Eye (tissue), 1 donor: ENCODE measurements around the gene ARHGAP15.

Experiments
- DNase-seq: peaks from one replicate; pipeline ENCODE4 v3.0.0-alpha.2; 2015

The ARHGAP15 gene

DNA sequence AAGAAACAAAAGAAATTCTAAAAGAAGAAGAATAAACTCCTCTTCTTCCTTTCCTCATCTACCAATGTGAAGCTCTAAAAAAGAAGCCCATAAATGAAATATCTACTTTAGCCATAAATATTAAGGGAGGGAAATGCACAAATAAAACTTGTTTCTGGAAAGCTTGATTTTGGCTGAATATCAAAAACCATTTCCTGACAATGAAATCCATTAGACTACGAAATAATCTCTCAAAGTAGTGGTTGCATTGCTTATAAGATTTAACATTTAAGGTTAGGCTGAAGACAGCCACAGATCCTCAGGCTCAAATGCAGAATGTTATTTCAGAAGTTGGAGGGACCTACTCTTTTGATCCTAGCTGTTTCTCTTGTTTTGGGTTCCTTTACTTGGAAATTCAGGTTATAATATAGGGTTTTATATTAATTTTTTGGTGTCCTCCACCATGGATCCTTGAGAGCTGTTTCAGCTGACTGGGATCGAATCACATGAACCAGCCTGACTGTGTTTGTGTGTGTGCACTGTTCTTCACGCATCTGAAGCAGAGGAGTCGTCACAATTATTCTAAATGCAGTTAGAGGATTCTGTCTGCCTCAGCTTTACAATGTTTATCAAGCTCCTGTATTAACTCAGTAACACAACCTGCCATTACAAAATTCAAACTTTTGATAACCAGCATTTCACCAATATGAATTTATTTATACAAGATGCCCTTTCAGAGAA lies 474.8 kb downstream of the ARHGAP15 start:
- DNase-seq = no peak

DNA sequence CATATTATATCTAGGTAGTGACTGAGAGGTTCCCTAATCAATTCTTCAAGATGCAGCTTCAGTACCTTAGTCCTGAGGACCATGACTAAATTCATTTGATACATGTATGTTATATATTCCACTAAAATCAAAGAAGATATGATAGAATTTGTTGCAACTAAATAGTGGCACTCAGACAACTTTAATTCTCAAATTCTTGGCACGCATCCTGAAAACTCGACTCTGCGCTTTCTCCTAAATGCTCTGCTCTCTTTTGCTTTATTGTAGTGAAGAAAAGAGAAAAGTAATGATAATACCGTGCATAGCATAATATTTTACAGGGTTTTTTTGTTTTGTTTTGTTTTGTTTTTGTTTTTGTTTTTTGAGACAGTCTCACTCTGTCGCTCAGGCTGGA lies 475.3 kb downstream of the ARHGAP15 start:
- DNase-seq = no peak

DNA sequence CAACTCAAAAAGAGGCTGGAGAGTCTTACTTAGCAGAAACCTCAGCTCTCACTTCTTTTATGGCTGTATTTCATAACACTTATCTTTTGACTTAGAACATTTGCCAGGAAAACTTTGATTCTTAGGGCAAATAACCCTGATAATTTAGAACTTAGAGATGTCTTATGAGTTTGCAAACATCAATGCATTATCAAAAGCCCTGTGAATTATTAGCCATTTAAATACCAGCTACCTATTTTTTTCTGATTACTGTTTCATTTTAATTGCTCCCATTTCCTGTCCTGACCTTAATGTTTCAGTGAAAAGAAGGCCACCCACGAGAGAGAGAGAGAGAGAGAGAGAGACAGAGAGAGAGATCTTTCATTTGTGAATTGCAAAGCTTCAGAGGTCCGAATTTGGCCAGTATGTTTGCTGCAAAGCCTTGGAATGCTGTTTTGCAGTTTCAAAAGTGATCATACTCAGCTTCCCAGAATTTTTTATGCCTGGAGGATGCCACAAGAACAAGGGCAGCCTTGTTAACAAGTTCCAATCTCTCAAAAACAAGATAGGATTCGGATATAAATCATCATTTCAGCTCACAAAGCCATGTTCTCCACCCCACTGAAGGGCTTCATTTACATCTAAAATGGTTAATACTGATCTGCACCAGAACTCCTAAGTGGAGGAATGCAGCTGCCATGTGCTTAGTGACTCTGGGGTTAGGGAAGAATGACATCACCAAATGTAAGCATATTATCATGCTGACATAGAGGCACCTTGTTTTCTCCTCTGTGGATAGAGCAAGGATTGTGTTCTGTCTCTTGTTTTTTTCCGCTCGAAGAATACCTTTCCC lies 478.2 kb downstream of the ARHGAP15 start:
- DNase-seq = peak; percentile 64

DNA sequence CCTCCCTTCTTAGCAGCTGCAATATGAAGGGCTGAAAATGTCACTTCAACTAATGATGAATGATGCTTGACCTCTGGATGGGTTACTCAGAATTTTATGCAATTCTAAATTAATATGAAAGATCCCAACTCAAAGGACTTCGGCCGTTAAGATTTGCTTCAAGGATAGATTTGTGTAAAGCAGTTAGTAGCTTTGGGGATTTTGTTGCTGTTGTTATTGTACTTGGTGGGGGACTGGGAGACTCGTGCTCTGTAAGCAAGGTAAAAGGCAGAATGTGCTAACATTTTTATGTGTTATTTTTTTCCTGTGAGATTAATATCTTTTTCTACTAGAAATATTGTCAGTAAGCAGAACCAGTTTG lies 478.8 kb downstream of the ARHGAP15 start:
- no peak for DNase-seq

DNA sequence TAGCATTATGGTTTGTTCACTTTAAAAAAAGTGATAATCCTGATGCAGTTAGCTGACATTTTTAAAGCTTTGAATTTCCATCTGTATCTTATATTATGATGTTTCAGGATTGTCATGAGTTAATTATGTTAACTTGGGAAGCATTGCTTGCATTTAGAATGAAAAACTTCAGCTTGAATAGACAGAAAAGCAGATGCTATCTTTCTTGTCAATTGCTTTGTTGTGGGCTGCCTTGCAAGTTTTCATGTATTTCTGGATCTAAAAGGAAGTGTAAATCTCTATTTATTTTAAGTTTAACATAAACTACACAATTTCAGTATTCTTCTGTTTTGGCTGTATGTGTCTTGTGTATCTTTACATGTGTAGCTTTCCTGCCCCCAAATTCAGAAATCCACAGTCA lies 479.5 kb downstream of the ARHGAP15 start:
- DNase-seq = peak; percentile 11

DNA sequence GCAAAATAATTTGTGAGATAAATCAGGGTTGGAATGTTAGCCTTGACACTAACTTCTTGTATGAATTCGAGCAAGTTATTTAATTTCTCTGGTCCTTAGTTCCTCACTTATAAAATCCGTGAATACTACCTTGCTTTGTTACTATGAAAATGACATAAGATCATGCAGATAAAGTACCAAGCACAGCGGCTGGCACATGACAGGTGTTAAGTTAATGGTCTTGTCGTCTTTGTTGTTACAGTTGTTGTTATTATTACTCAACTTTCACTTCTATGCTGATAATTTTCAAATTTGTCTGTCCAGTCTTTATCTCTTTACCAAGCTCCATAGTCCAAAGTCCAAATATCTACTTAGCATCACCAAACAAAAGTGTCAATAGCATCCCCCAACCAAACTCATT lies 482.1 kb downstream of the ARHGAP15 start:
- DNase-seq = no peak

DNA sequence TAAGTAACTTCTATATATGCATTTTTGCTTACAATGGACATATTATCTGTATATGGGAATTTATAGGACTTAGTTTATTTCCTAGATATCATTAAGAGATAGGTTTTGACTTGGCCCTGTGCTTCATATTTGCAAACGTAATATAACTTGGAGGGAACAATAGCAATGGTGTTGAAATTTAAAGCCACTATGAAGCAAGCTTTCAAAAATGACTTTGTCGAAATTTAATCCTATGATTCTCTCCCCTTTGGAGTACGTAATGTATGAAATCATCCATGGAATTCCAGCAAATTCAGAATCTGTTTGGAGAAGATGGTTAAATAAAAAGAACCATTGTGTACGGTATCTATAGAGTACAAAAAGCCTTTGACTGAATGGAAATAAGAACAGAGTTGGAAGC lies 486.3 kb downstream of the ARHGAP15 start:
- DNase-seq = peak; percentile 21

DNA sequence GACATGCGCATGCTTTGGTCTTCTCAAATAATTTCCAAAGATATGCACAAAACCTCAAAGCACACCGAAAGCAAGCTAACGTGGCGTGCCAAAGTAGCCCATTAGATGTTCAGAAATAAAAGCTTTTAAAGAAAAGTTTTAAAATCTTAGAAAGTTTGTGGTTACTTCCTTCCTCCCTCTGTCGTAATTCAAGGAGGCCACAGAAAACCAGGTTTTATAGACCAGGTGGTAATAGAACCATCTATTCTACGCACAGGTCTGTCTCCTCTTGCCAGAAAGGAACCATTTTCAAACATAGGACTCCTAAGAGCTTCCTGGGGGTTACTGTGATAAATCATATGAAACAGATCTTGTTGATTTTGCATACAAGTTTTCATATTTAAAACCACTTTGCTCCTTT lies 487.2 kb downstream of the ARHGAP15 start:
- no peak for DNase-seq

DNA sequence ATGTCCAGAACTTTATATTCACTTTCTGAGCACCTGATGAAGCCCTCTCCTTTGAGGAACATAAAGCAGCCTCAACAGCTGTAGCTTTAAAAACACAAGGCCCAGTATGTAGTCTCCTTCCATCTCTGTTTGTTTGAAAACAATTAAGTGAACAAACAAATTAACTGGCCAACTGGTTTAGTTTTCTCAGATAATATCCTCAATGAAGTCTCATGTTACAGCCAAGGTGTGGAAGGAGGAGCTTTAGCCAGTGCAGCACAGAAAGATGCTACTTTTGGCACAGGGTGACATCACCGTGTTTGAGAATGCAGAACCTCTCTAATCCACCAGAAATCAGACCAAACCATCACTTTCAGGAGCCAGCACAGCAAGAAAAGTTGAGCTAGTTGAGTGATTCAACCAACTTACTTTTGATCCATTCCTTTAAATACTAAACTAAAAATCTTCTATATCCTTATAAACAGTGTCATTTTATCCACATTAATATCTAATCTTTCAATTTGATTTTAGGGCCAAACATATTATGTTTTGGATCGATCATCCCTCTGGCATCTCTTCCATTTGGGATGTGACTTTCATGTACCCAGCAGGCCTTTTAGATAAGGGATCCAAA lies 488.7 kb downstream of the ARHGAP15 start:
- DNase-seq = no peak

DNA sequence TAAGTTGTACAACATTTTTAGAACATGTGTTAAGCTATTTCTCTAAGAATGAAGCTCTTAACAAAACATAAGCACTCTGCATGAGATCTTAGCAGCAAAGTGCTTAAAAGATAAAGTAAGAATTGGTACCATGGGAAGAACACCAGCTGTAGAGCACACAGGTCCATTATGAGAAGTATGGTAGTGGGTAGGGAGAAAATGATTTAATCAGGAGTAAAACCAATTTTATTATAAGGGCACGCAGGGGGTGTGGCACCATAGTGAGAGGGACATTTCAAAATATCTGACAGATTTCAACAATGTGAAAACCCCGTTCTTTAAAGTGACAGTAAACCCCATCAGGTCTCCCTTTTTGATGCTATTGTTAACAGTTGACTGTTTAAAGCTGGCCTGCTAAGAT lies 492.9 kb downstream of the ARHGAP15 start:
- no peak for DNase-seq

DNA sequence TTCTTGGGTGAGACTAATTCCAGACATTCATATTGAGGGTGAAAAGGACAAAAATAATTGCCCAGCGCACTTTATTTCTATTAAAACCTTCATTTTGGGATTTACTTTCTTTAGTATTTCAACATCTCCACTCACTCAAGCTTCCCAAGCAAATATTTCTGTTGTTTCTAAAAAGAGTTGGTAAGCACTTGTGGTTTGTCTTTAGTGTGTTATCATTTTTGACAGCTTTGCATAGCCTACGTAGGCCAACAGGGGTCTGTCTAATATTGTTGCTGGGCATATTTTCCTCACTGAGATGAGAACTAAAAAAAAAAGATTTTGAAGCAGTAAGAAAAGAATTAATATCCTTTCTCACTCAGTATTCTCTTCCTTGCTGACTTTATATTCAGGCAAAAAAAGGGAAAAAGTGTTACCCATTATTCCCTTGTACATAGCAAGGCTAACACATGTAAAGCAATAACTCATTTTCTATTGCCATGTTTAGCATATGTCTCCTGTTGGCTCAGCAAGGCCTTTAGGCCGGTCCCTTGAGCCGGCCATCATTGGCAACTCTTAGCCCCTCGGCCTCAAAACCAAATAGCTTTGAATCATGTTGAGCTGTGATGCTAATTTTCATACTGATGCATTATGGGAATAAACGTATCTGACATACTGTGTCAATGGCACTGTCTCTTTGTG lies 494.2 kb downstream of the ARHGAP15 start:
- peak; percentile 16 for DNase-seq

DNA sequence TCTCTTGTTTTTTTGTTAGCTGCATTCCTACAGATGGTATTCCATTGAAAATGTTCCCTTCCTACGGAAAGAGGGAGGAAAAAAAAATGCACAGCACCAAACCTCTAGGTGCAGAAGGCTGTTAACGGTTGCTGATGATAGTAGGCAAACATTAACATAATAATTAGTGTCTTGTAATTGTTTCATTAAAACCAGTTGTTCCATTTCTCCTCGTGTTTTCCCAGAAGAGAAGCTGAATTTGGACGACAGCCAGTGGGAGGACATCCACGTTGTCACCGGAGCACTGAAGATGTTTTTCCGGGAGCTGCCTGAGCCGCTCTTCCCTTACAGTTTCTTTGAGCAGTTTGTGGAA lies 494.7 kb downstream of the ARHGAP15 start:
- no peak for DNase-seq

DNA sequence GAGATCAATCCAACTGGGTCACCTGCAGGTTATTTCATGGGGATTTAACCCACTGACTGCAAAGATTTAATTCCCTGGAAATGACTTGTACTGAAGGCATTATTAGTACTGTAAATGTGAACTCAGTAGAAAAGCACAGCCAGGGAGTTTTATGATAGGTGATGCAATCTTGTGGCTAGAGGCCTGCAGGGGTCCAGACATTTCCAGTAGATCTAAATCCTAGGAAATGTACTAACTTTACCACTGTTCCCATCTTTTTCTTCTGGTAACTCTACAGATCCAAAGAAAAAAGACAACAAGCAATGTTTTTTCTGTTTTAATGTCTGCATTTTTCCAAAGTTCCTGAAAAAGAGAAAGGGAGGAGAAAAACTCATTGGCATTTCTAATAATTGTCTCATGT lies 500.1 kb downstream of the ARHGAP15 start:
- DNase-seq = no peak

DNA sequence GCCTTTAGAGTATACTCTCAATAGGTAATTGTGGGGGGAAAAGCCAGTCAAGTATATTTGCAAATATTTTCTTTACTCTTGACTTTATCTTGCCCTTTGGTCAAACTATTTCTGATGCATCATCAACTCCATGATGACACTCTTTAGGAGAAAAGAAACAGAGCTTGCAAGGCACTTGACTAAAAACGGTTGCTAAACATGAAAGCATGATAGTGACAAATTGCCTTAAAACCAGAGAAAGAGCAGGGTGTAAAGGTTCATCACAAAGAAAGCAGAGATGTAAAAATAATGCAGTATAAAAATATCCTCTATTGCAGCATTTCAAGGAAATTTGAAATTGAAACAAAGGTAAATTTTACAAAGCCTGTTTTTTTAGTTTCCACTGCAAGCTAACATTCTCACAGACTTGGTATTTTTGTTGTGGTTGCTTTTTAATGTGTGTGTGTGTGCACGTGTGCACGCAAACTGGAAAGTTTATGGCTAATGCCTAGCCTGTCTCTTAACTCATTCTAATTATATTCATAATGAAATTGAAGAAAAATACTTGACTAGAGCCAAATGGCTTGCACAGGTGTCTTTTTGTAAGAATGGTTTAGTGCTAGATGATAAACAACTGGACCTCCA lies 503.6 kb downstream of the ARHGAP15 start:
- DNase-seq = no peak

DNA sequence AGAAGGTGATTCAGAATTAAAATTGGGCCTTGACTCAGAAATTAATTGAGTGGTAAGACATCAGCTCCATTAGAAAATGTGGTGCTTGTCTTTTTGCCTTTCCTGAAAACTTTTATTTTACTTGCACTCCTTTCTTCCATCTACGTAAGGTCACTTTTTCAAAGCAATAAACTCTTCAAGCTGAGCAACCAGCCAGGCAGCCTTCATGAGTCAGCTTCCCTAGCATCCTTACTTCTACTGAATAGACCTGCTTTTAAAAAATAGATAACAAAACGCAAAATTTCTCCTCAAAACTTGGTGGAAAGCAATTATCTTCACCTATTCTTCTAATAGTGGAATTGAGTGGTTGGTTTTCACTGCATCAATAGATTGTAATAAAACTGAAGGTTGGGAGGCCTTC lies 504.2 kb downstream of the ARHGAP15 start:
- no peak for DNase-seq

DNA sequence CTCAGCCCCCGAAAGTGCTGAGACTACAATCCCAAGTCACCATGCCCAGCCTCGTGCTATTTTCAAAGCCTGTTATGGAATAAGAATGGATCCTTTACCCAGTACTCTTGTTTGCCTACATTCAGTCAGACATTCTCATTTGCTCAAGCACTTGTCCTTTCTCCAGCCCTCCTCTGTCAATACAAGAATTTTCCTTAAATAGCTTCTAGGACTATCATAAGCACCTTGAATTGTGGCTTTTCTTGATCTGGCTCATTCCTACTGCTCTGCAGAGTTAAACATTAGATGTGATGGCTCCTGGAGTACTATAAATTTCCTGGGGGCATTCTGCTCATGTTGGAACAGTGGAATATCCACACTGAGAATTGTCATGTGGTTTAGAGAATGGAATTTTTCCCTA lies 506.1 kb downstream of the ARHGAP15 start:
- DNase-seq = no peak

DNA sequence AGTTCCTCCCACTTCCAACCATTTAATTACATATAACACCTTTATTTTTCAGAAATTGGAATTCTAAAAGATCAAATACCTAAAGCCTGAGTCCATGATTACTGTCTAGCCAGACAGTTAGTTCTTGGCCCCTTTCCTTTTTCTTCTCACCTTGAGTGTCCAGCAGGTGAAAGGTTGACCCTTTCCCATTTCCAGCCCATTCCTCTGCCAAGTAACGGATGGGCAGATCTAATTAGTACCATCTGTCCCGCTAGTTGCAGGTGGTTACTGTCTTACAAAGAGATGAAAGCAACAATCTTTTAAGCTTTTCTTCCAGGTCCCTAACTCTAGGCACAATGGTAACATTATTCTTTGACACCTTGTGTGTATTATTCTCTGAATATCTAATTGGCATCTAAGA lies 506.7 kb downstream of the ARHGAP15 start:
- DNase-seq = no peak

DNA sequence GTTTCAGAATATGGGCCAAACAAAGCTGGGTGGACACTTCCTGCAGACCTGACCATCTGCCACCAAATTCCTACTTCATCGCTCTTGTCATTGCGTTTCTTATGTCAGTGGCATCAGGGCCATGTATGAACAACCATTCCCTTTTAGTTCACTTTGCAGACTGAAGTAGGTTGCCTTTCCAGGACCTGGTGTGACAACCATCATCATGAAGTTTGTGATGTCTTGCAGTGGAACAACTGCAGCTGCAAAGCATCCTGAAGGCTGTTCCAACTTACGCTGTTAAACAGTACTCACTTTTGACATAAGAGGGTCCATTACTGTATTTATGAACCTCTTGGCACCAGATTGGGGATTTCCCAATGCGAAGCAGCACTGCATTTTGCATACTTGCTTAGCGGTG lies 511.6 kb downstream of the ARHGAP15 start:
- DNase-seq = no peak

DNA sequence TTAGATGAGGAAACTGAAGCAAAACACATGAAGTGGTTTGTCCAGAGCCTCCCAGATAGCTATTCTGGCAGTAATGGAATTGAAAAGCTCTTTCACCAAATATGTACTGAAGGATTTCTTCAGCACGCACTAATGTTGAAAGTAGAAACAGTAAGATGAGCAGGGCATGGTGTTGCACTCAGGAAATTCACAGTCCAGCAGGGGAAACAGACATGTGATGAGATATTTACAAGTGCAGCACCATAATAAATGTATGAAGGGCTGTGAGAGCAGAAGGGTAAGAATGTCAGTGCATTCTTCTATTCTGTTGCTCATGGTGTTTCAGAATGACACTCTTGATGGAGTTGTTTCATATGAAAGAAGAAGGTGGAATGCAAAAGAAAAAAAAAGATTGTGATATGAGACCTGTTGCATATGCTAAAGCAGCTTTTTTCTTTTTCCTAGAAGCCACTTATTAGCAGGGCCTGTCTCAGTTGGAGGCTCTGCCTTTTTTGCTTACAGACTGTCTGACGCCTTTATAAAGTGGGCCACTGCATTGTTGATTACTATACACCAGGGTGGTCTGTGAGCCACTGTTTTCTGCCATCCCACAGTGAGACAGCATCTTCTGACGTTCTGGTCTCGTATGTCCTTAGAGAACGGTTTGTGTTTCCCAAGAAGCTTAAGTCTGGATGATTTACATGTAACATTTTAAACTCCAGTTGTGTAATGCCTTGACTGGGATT lies 516.9 kb downstream of the ARHGAP15 start:
- DNase-seq = peak; percentile 48

DNA sequence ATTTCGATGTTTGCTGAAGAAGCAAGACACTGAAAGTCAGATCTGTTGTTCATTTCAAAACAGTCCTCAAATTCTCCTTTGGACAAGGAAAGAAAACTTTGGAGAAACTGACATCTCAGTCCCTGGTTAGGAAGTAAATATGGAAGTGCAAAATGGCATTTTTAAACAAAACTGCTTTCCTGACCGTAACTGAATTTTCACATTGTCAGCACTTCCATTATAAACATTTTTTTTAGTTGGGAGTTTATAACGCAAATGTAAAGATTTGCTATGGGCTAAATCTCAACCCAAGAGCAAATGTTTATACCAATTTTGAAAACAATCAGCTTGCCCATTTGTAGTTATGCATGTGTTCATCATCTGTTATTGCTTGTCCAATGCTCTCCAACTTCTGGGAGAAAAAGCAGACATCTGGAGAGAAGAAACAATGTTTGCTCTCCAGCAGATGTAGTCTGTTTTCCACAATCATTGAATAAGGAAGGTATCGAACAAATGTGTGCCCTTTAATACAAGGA lies 520.1 kb downstream of the ARHGAP15 start:
- peak; percentile 8 for DNase-seq

DNA sequence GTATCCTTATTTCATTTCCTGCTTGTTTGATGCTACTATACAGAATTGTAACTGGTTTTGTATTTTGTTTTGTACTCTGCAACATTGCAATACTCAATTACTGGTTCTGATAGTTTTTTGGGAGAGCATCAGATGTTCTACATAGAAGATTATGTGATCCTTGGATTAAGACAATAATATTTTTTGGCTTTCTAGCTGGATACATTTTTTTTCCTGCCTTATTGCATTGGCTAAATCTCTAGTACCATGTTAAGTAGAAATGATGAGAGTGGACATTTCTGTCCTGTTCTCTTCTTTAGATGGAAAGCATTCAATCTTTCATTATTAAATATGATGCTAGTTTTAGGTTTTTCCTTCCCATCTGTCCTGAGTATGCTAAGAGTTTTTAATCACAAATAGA lies 523.5 kb downstream of the ARHGAP15 start:
- no peak for DNase-seq

DNA sequence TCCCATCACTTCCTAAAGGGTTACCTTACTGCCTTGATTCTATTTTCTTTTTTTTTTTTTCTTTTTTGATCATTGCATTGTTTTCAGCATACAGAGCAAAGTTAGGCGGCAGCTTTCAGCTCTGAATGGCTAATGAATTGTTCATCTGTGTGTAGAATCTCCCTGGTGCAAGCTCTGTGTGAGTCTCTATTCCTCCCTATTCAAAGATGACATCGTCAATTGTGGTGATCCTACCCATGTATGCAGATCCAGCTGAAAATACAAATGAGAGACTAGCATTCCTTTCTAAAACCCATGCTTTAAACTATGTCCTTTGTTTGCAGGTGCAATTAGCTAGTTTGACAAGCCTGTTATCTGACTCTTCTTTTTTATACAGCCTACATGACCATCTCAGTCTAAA lies 539.0 kb downstream of the ARHGAP15 start:
- no peak for DNase-seq
